GM19328 (cell line): Measurements from ENCODE around the gene RASGRP2.
"Not testable (repeated sequence)": the region's sequence is repeated elsewhere in the genome, so short reads cannot be mapped to it uniquely, and the experiment has no call there.

Experiments used
- ATAC-seq: cut with Tn5 transposase; IDR thresholded peaks from one replicate; pipeline ENCODE4 v1.9.1; 2021; ENCODE audit warnings: mild to moderate bottlenecking, moderate library complexity; ENCODE audit not compliant: unreplicated experiment

The RASGRP2 gene

GRCh38 chr11:64701956-64702355 is 42.0 kb downstream of the RASGRP2 start:
- ATAC-seq, result not testable (repeated sequence)

- ATAC-seq, result no peak
Observed at GRCh38 chr11:64698427-64698826, 45.5 kb downstream of the RASGRP2 start.

- no peak for ATAC-seq
Observed at GRCh38 chr11:64697663-64698375, 46.1 kb downstream of the RASGRP2 start.

GRCh38 chr11:64696045-64696444 is 47.9 kb downstream of the RASGRP2 start:
- ATAC-seq, result no peak

GRCh38 chr11:64695548-64695947 is 48.4 kb downstream of the RASGRP2 start:
- no peak for ATAC-seq

GRCh38 chr11:64694821-64695365 is 49.0 kb downstream of the RASGRP2 start:
- no peak for ATAC-seq

GRCh38 chr11:64694026-64694755 is 49.8 kb downstream of the RASGRP2 start:
- ATAC-seq, result no peak

GRCh38 chr11:64692764-64693331 is 51.1 kb downstream of the RASGRP2 start:
- ATAC-seq, result no peak

GRCh38 chr11:64691543-64691942 is 52.4 kb downstream of the RASGRP2 start:
- no peak for ATAC-seq

GRCh38 chr11:64690235-64690634 is 53.7 kb downstream of the RASGRP2 start:
- ATAC-seq, result no peak

GRCh38 chr11:64688534-64688982 is 55.4 kb downstream of the RASGRP2 start:
- ATAC-seq, result peak; percentile 84

- ATAC-seq, result no peak
Observed at GRCh38 chr11:64687643-64688533, 56.1 kb downstream of the RASGRP2 start.

GRCh38 chr11:64687204-64687603 is 56.7 kb downstream of the RASGRP2 start:
- no peak for ATAC-seq

- ATAC-seq, result no peak
Observed at GRCh38 chr11:64686466-64687170, 57.3 kb downstream of the RASGRP2 start.

GRCh38 chr11:64685536-64685935 is 58.4 kb downstream of the RASGRP2 start:
- no peak for ATAC-seq

GRCh38 chr11:64684357-64684756 is 59.6 kb downstream of the RASGRP2 start:
- no peak for ATAC-seq

GRCh38 chr11:64681171-64681570 is 62.8 kb downstream of the RASGRP2 start:
- no peak for ATAC-seq

GRCh38 chr11:64679846-64680245 is 64.1 kb downstream of the RASGRP2 start:
- no peak for ATAC-seq

- no peak for ATAC-seq
Observed at GRCh38 chr11:64677441-64678023, 66.4 kb downstream of the RASGRP2 start.
